ENCODE data around the gene MCF2L. TPM values are rescaled to one million over a fixed set of nuclear protein-coding genes. Genes with fewer than 3 reads are reported as not detected.

The MCF2L gene
- total and polyA plus RNA-seq, 2 experiments from 2014 or later: 4.8 to 25.6 TPM

DNA sequence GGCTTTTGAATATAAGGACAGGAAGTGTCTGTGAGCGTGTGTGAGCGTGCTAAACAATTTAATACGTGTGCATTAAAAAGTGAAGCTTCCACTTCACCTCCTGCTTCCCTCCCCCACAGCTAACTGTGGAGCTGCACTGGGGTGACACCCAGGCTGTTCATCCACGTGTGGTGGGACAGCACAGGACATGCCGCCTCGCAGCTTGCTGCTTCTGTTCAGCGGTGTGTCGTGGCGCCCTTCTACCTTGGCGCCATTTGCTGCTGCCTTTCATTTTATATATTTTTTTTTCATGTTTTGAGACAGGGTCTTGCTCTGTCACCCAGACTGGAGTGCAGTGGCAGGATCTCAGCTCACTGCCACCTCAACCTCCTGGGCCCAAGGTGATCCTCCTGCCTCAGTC, 63.3 kb downstream of the MCF2L start:
- H3K9me3 Mint-ChIP-seq: peaks cover 23% of the 10 kb centered on the region
- Histone ChIP-seq H4K20me1 (replicated peaks; ENCODE audit: insufficient read depth) (no peaks in the 10 kb centered on the region), H3K4me2 (no peak overlapping the region), H2AFZ (no peak overlapping the region), H3K4me3 (no peak overlapping the region), H3K27me3 (ENCODE audit: insufficient read depth) (no peaks in the 10 kb centered on the region), H3K9me2 (ENCODE audit: insufficient read depth) (no peaks in the 10 kb centered on the region), H3K36me3 (ENCODE audit: insufficient read depth) (no peaks in the 10 kb centered on the region), H3F3A (replicated peaks; ENCODE audit: low read depth) (0 out of 2 replicates have a peak, but pooled peaks cover 4% of the 10 kb centered on the region), H3K27ac (ENCODE audit: low read depth) (no peak overlapping the region), H3K79me2 (replicated peaks; ENCODE audit: insufficient read depth) (no peaks in the 10 kb centered on the region), H3K4me1 (ENCODE audit: insufficient read depth) (no peaks in the 10 kb centered on the region)
- H3K4me1 Mint-ChIP-seq: peaks cover 2% of the 10 kb centered on the region; the same call in 1 of the 3 replicates
- peaks cover 8% of the 10 kb centered on the region for H3K36me3 Mint-ChIP-seq (ENCODE audit: low read depth)
- ATAC-seq (no peak), DNase-seq (ENCODE audit: low spot score) (no peak)
- no peak overlapping the region for H3K4me3 Mint-ChIP-seq
- H3K27me3 Mint-ChIP-seq (ENCODE audit: insufficient read depth, low read depth, poor library complexity): peaks cover 23% of the 10 kb centered on the region
- no peak overlapping the region for H3K27ac Mint-ChIP-seq
- TF ChIP-seq CREB1 (CRISPR knock-in tag; IDR thresholded peaks at IDR 0.05; ENCODE audit: low read depth) (no peak), EZH2 (IDR thresholded peaks at IDR 0.05; ENCODE audit: low read depth, unreplicated experiment) (no peak), EZH2phosphoT487 (IDR thresholded peaks at IDR 0.05; ENCODE audit: unreplicated experiment) (no peak), ZNF114 (CRISPR knock-in tag; IDR thresholded peaks at IDR 0.05) (no peak), POLR2AphosphoS5 (IDR thresholded peaks at IDR 0.05; ENCODE audit: low read depth) (no peak), NANOG (IDR thresholded peaks at IDR 0.05; ENCODE audit: borderline replicate concordance) (no peak), STAT1 (IDR thresholded peaks at IDR 0.05; ENCODE audit: unreplicated experiment) (no peak)
- TF ChIP-seq, protein P1, sequence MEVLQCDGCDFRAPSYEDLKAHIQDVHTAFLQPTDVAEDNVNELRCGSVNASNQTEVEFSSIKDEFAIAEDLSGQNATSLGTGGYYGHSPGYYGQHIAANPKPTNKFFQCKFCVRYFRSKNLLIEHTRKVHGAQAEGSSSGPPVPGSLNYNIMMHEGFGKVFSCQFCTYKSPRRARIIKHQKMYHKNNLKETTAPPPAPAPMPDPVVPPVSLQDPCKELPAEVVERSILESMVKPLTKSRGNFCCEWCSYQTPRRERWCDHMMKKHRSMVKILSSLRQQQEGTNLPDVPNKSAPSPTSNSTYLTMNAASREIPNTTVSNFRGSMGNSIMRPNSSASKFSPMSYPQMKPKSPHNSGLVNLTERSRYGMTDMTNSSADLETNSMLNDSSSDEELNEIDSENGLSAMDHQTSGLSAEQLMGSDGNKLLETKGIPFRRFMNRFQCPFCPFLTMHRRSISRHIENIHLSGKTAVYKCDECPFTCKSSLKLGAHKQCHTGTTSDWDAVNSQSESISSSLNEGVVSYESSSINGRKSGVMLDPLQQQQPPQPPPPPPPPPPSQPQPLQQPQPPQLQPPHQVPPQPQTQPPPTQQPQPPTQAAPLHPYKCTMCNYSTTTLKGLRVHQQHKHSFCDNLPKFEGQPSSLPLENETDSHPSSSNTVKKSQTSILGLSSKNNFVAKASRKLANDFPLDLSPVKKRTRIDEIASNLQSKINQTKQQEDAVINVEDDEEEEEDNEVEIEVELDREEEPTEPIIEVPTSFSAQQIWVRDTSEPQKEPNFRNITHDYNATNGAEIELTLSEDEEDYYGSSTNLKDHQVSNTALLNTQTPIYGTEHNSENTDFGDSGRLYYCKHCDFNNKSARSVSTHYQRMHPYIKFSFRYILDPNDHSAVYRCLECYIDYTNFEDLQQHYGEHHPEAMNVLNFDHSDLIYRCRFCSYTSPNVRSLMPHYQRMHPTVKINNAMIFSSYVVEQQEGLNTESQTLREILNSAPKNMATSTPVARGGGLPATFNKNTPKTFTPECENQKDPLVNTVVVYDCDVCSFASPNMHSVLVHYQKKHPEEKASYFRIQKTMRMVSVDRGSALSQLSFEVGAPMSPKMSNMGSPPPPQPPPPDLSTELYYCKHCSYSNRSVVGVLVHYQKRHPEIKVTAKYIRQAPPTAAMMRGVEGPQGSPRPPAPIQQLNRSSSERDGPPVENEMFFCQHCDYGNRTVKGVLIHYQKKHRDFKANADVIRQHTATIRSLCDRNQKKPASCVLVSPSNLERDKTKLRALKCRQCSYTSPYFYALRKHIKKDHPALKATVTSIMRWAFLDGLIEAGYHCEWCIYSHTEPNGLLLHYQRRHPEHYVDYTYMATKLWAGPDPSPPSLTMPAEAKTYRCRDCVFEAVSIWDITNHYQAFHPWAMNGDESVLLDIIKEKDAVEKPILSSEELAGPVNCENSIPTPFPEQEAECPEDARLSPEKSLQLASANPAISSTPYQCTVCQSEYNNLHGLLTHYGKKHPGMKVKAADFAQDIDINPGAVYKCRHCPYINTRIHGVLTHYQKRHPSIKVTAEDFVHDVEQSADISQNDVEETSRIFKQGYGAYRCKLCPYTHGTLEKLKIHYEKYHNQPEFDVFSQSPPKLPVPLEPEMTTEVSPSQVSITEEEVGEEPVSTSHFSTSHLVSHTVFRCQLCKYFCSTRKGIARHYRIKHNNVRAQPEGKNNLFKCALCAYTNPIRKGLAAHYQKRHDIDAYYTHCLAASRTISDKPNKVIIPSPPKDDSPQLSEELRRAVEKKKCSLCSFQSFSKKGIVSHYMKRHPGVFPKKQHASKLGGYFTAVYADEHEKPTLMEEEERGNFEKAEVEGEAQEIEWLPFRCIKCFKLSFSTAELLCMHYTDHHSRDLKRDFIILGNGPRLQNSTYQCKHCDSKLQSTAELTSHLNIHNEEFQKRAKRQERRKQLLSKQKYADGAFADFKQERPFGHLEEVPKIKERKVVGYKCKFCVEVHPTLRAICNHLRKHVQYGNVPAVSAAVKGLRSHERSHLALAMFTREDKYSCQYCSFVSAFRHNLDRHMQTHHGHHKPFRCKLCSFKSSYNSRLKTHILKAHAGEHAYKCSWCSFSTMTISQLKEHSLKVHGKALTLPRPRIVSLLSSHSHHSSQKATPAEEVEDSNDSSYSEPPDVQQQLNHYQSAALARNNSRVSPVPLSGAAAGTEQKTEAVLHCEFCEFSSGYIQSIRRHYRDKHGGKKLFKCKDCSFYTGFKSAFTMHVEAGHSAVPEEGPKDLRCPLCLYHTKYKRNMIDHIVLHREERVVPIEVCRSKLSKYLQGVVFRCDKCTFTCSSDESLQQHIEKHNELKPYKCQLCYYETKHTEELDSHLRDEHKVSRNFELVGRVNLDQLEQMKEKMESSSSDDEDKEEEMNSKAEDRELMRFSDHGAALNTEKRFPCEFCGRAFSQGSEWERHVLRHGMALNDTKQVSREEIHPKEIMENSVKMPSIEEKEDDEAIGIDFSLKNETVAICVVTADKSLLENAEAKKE (CRISPR knock-in tag; IDR thresholded peaks at IDR 0.05): no peak
- TF ChIP-seq, protein P2, sequence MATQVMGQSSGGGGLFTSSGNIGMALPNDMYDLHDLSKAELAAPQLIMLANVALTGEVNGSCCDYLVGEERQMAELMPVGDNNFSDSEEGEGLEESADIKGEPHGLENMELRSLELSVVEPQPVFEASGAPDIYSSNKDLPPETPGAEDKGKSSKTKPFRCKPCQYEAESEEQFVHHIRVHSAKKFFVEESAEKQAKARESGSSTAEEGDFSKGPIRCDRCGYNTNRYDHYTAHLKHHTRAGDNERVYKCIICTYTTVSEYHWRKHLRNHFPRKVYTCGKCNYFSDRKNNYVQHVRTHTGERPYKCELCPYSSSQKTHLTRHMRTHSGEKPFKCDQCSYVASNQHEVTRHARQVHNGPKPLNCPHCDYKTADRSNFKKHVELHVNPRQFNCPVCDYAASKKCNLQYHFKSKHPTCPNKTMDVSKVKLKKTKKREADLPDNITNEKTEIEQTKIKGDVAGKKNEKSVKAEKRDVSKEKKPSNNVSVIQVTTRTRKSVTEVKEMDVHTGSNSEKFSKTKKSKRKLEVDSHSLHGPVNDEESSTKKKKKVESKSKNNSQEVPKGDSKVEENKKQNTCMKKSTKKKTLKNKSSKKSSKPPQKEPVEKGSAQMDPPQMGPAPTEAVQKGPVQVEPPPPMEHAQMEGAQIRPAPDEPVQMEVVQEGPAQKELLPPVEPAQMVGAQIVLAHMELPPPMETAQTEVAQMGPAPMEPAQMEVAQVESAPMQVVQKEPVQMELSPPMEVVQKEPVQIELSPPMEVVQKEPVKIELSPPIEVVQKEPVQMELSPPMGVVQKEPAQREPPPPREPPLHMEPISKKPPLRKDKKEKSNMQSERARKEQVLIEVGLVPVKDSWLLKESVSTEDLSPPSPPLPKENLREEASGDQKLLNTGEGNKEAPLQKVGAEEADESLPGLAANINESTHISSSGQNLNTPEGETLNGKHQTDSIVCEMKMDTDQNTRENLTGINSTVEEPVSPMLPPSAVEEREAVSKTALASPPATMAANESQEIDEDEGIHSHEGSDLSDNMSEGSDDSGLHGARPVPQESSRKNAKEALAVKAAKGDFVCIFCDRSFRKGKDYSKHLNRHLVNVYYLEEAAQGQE (IDR thresholded peaks at IDR 0.05; ENCODE audit: unreplicated experiment): no peak
- TF ChIP-seq, protein P3, sequence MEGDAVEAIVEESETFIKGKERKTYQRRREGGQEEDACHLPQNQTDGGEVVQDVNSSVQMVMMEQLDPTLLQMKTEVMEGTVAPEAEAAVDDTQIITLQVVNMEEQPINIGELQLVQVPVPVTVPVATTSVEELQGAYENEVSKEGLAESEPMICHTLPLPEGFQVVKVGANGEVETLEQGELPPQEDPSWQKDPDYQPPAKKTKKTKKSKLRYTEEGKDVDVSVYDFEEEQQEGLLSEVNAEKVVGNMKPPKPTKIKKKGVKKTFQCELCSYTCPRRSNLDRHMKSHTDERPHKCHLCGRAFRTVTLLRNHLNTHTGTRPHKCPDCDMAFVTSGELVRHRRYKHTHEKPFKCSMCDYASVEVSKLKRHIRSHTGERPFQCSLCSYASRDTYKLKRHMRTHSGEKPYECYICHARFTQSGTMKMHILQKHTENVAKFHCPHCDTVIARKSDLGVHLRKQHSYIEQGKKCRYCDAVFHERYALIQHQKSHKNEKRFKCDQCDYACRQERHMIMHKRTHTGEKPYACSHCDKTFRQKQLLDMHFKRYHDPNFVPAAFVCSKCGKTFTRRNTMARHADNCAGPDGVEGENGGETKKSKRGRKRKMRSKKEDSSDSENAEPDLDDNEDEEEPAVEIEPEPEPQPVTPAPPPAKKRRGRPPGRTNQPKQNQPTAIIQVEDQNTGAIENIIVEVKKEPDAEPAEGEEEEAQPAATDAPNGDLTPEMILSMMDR (conservative IDR thresholded peaks at IDR 0.05; ENCODE audit: low read depth in 2 of 2): no peak
